DMS 273 (cell line): ENCODE measurements around the gene HDAC10.

ENCODE experiments used
- DNase-seq: peaks from one replicate; lab custom pipeline; 2025; ENCODE audit not compliant: unreplicated experiment; lab: John Stamatoyannopoulos, UW

HDAC10 gene

GRCh38 chr22:50244420-50245213, 6.4 kb downstream of the HDAC10 start, which contains the start of gene TUBGCP6:
Gene TUBGCP6, minus strand, starts transcription at chr22:50245023. Its CDS starts 564 bp downstream, at chr22:50244459.
- DNase-seq: peak; percentile 95

GRCh38 chr22:50243685-50244419, 7.2 kb downstream of the HDAC10 start:
- DNase-seq: peak; percentile 48

- DNase-seq: peak; percentile 25
Measured at GRCh38 chr22:50242406-50242949, 8.6 kb downstream of the HDAC10 start.

- no peak for DNase-seq
Measured at GRCh38 chr22:50238755-50239154, 12.3 kb downstream of the HDAC10 start.

GRCh38 chr22:50236731-50237409, 14.2 kb downstream of the HDAC10 start:
- peak; percentile 30 for DNase-seq

- no peak for DNase-seq
Measured at GRCh38 chr22:50233223-50233622, 17.8 kb downstream of the HDAC10 start.

- no peak for DNase-seq
Measured at GRCh38 chr22:50232481-50233151, 18.4 kb downstream of the HDAC10 start.

- no peak for DNase-seq
Measured at GRCh38 chr22:50229370-50229769, 21.7 kb downstream of the HDAC10 start.

- DNase-seq: no peak
Measured at GRCh38 chr22:50228366-50228765, 22.7 kb downstream of the HDAC10 start.

- no peak for DNase-seq
Measured at GRCh38 chr22:50227579-50228215, 23.4 kb downstream of the HDAC10 start.

GRCh38 chr22:50226875-50227165, 24.2 kb downstream of the HDAC10 start:
- no peak for DNase-seq

GRCh38 chr22:50226063-50226874, 24.8 kb downstream of the HDAC10 start:
- no peak for DNase-seq

GRCh38 chr22:50225200-50225969, 25.7 kb downstream of the HDAC10 start:
- DNase-seq: no peak

GRCh38 chr22:50224071-50224470, 27.0 kb downstream of the HDAC10 start:
- DNase-seq: no peak

GRCh38 chr22:50222508-50222907, 28.6 kb downstream of the HDAC10 start:
- DNase-seq: no peak

GRCh38 chr22:50221410-50222300, 29.4 kb downstream of the HDAC10 start:
- DNase-seq: no peak

GRCh38 chr22:50220603-50221409, 30.3 kb downstream of the HDAC10 start:
- no peak for DNase-seq
